Heart right ventricle (tissue), 16 donors: ENCODE results near the gene PPP1R7. TPM values are rescaled to one million over a fixed set of nuclear protein-coding genes. Genes with fewer than 3 reads are reported as not detected.

Experiments used
- ATAC-seq, 8 donors: fragments of 200-7000 bp; cut with Tn5 transposase; one replicate each; pipeline ENCODE4 v1.9.1; 2020; ENCODE audit warnings: mild to moderate bottlenecking in 8 of 8, moderate library complexity in 8 of 8, moderate number of reproducible peaks in 1 of 8
- DNase-seq, 2 donors: peaks; one replicate each; pipeline ENCODE4 v3.0.0-alpha.2; 2020
- H3K27ac ChIP-seq, 10 donors: fragments of 200-600 bp; sonication (generic) in 2 of 10; one replicate each; pipeline versions ENCODE4 v1.5.0 to v1.8.0; 2020 to 2022; ENCODE audit warnings: mild to moderate bottlenecking in 3 of 10
- H3K27me3 ChIP-seq, 7 donors: fragments of 200-600 bp; one replicate each; pipeline ENCODE4 v1.8.0; 2021 to 2022; ENCODE audit warnings: mild to moderate bottlenecking in 2 of 7
- H3K36me3 ChIP-seq, 9 donors: fragments of 200-600 bp; sonication (generic) in 1 of 9; one replicate each; pipeline versions ENCODE4 v1.5.0 to v1.8.0; 2020 to 2022; ENCODE audit warnings: mild to moderate bottlenecking in 2 of 9
- H3K4me1 ChIP-seq, 9 donors: fragments of 200-600 bp; sonication (generic) in 1 of 9; one replicate each; pipeline versions ENCODE4 v1.5.0 to v1.8.0; 2020 to 2022; ENCODE audit warnings: mild to moderate bottlenecking in 4 of 9
- H3K4me3 ChIP-seq, 10 donors: fragments of 200-600 bp; sonication (generic) in 2 of 10; one replicate each; pipeline versions ENCODE4 v1.5.0 to v1.8.0; 2020 to 2022; ENCODE audit warnings: mild to moderate bottlenecking in 7 of 10, moderate library complexity in 2 of 10
- H3K9me3 ChIP-seq, 11 donors: fragments of 200-600 bp in 10 of 11; sonication (generic) in 2 of 11; one replicate each; pipeline versions ENCODE4 v1.5.0 to v1.8.0; 2013 to 2022; ENCODE audit warnings: mild to moderate bottlenecking in 2 of 11, control low read depth in 1 of 11, moderate library complexity in 1 of 11
- WGBS, 2 donors: extraction: QIAGEN DNeasy Blood & Tissue Kit; methylation state at CpG; one replicate each; pipeline ENCODE4 v1.1.7; 2013; ENCODE audit warnings: inconsistent platforms in 1 of 2; 5-methylcytosine and 5-hydroxymethylcytosine counted together
- intact Hi-C, 10 donors: fragments of 100-400 bp; cut with DNase I; formaldehyde crosslinking; loops; one replicate each; pipeline versions ENCODE4 v1.11.1 to v1.14.2; 2022
- polyA plus RNA-seq, 2 donors: library from polyadenylated mRNA; stranded (reverse); fragments of 200-250 nt; gene quantifications; one replicate each; pipeline ENCODE4 v1.2.3, GENCODE V29; 2013
- total RNA-seq, 10 donors: library from RNA; stranded (reverse); fragmentation: NEBNext Ultra II Directional in 3 of 10; extraction: Animal tissue kit (Norgen Biotek cat#: 25700) in 3 of 10; gene quantifications; one replicate each; pipeline versions ENCODE4 v1.2.1 to v1.2.4, GENCODE V29; 2021 to 2023
- TF ChIP-seq, protein P1 (sequence below), 9 donors: fragments of 200-600 bp; sonication (generic) in 2 of 9; IDR thresholded peaks; one replicate each; pipeline versions ENCODE4 v1.5.0 to v1.8.0; 2021 to 2022; ENCODE audit warnings: antibody characterized with exemption in 9 of 9, mild to moderate bottlenecking in 5 of 9, moderate library complexity in 1 of 9
- donor health status: Arrhythmogenic right ventricular cardiomyopathy.
- donor health status: ischemic (EF 13 %, LVEDD 7.1; RV severe dilation, severe dysfunction).
- donor health status: healthy with polysubstance abuse.
- donor health status: DM: no; HTN: yes; CAD: no.
- donor health status: DM: no; HTN: no; CAD: no.
- donor health status: ischemic (EF 25% LVEDD 6.9; RV normal size, moderate dysfunction).
- donor health status: ischemic (EF 25% LVEDD 5.7; RV mildly dilated, moderate dysfunction).
- donor health status: healthy.
- donor health status: DM: yes; HTN: yes; CAD: no.
- donor health status: Ischemic cardiomyopathy.
- donor health status: ischemic (EF 35%, LVEDD 5.7; RV mildly dilated, moderate dysfunction).
- donor health status: nonischemic (EF 11% LVEDD 7.7; RV severe dilation, severe dysfunction).
- donor health status: DM: yes; HTN: yes; CAD: no.
- donor health status: PGD.
- donor health status: ischemic (EF 29% LVEDD 5.4; RV normal size, mild dysfunction).
- donor health status: nonischemic (EF 23%, LVEDD 6.1; RV moderate dilation, normal function).

Gene PPP1R7
- total and polyA plus RNA-seq, 12 donors, result 64.1 to 91.3 (median 77.3) TPM

DNA sequence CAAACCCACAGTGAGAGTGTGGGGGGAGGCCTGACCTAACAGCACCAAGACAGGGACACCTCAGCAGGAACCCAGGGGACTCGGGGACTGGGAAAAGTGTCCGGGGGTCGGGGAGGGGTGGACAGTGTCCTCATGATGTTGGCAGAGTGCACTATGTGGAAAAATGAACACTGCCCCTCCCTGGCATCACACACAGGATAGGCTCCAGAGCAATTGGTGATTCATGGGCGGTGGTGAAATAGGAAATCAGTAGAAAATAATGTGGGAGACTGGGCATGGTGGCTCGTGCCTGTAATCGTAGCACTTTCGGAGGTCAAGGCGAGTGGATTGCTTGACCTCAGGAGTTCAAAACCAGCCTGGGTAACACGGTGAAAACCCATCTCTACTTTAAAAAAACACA lies 34.6 kb downstream of the PPP1R7 start:
- intact Hi-C loops, result no loop called here
- 73 to 76% methylated on average over 9 of the region's 9 CpGs for WGBS, 2 donors
- TF ChIP-seq, protein P1, sequence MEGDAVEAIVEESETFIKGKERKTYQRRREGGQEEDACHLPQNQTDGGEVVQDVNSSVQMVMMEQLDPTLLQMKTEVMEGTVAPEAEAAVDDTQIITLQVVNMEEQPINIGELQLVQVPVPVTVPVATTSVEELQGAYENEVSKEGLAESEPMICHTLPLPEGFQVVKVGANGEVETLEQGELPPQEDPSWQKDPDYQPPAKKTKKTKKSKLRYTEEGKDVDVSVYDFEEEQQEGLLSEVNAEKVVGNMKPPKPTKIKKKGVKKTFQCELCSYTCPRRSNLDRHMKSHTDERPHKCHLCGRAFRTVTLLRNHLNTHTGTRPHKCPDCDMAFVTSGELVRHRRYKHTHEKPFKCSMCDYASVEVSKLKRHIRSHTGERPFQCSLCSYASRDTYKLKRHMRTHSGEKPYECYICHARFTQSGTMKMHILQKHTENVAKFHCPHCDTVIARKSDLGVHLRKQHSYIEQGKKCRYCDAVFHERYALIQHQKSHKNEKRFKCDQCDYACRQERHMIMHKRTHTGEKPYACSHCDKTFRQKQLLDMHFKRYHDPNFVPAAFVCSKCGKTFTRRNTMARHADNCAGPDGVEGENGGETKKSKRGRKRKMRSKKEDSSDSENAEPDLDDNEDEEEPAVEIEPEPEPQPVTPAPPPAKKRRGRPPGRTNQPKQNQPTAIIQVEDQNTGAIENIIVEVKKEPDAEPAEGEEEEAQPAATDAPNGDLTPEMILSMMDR (IDR thresholded peaks at IDR 0.05), result no peak

DNA sequence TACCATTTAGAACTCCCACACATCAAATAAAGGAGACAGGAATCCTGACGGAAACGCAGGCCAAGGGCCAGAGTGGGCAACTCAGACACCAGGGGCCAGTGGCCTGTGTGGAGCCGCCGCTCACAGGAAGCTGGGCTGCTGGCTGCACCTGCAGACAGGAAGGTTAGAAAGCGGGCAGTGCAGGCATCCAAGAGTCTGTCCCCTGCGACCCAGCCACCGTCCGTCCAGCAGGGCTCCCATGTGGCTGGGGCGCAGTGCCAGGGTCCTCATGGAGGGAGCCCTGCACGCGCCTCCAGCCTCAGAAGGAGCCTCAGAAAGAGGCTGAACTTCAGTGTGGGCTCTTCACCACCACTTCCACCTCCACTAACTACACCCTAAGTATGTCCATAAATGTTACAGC lies 35.7 kb downstream of the PPP1R7 start:
- DNase-seq (no peak), ATAC-seq (no peak)
- peaks cover 0 to 26% (median 11%) of the 10 kb centered on the region in 9 donors for H3K36me3 ChIP-seq
- no peaks in the 10 kb centered on the region for H3K9me3 ChIP-seq
- TF ChIP-seq, protein P1 (IDR thresholded peaks at IDR 0.05), result no peak
- 51 to 57% methylated on average over 11 of the region's 11 CpGs for WGBS, 2 donors
- H3K27ac ChIP-seq, result no peak overlapping the region
- no peak overlapping the region for H3K4me3 ChIP-seq
- peaks cover 0 to 9% (median 0%) of the 10 kb centered on the region in 7 donors for H3K27me3 ChIP-seq
- intact Hi-C loops, result no loop called here
- H3K4me1 ChIP-seq, result no peaks in the 10 kb centered on the region

More for the DNA sequence above, 34.6 kb downstream of the PPP1R7 start:
- no peak overlapping the region for H3K27ac ChIP-seq
- DNase-seq (no peak), ATAC-seq (no peak)
- H3K4me1 ChIP-seq, result no peaks in the 10 kb centered on the region
- no peak overlapping the region for H3K4me3 ChIP-seq
- H3K9me3 ChIP-seq, result no peaks in the 10 kb centered on the region
- peaks cover 0 to 35% (median 11%) of the 10 kb centered on the region in 9 donors for H3K36me3 ChIP-seq
- H3K27me3 ChIP-seq, result peaks cover 0 to 9% (median 0%) of the 10 kb centered on the region in 7 donors

DNA sequence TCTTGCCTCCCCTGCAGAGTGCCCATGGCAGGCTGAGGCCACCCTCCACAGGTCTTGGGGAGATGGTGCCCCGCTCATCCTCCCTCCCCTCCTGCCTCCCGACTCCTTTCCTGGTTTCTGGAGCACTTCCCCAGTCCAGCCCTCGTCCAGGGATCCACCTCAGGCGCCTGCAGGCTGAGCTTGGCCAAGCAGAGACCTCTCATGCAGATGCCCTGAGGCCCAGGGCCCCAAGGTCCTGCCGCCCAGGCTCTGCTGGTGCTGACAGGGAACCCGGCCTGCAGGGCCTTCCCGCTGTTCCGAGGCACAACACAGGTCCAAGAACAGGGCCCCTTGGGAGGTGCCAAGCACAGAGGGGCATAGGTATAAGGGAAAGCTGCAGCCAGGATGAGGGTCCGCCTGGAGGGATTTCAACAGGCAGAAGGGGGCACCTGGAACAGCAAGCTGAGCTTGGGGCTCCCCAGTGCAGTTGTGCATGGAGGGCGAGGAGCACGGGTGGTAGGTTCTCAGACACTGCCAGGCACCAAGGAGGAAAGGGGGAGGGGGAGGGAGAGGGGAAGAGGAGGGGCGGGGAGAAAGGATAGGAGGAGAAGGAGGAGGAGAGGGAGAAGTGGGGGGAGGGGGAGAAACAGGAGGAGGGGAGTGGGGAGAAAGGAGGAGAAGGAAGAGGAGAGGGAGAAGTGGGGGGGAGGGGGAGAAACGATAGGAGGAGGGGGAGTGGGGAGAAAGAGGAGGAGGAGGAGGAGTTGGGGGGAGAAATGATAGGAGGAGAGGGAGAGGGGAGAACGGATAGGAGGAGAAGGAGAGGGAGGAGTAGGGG lies 37.0 kb downstream of the PPP1R7 start:
- TF ChIP-seq, protein P1 (IDR thresholded peaks at IDR 0.05), result no peak
- Histone ChIP-seq H3K9me3 (no peaks in the 10 kb centered on the region), H3K4me3 (no peak overlapping the region), H3K36me3 (peaks cover 0 to 18% (median 11%) of the 10 kb centered on the region in 9 donors), H3K4me1 (no peaks in the 10 kb centered on the region), H3K27ac (no peak overlapping the region), H3K27me3 (peaks cover 0 to 9% (median 0%) of the 10 kb centered on the region in 7 donors)
- ATAC-seq (no peak), DNase-seq (no peak)
- WGBS, 2 donors, result 59 to 66% methylated on average over 14 of the region's 14 CpGs
- intact Hi-C loops, result no loop called here

DNA sequence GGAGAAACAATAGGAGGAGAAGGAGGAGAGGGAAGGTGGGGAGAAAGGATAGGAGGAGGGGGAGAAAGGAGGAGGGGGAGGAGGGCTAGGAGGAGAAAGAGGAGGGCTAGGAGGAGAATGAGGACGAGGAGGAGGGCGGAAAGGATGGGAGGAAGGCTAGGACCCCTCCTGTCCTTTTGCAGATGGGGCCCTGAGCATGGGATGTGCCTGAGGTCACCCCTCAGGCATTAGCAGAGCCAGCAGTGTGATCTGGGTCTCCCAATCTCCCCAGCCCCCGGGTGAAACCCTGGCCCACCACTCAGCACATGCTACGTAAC lies 37.6 kb downstream of the PPP1R7 start:
- Histone ChIP-seq H3K27ac (no peak overlapping the region), H3K4me1 (no peaks in the 10 kb centered on the region), H3K36me3 (peaks cover 0 to 13% (median 7%) of the 10 kb centered on the region in 9 donors), H3K4me3 (no peak overlapping the region), H3K27me3 (peaks cover 0 to 9% (median 0%) of the 10 kb centered on the region in 7 donors), H3K9me3 (no peaks in the 10 kb centered on the region)
- 59% methylated on average over 4 of the region's 4 CpGs for WGBS, 2 donors
- intact Hi-C loops, result no loop called here
- TF ChIP-seq, protein P1 (IDR thresholded peaks at IDR 0.05), result no peak
- ATAC-seq, result no peak
- DNase-seq, result no peak
